GM19025 (cell line): ENCODE measurements around the gene RGS12.

ENCODE experiments used
- ATAC-seq: cut with Tn5 transposase; IDR thresholded peaks from one replicate; pipeline ENCODE4 v1.9.1; 2021; ENCODE audit warnings: mild to moderate bottlenecking, low read depth, moderate library complexity; ENCODE audit not compliant: unreplicated experiment

The RGS12 gene

DNA sequence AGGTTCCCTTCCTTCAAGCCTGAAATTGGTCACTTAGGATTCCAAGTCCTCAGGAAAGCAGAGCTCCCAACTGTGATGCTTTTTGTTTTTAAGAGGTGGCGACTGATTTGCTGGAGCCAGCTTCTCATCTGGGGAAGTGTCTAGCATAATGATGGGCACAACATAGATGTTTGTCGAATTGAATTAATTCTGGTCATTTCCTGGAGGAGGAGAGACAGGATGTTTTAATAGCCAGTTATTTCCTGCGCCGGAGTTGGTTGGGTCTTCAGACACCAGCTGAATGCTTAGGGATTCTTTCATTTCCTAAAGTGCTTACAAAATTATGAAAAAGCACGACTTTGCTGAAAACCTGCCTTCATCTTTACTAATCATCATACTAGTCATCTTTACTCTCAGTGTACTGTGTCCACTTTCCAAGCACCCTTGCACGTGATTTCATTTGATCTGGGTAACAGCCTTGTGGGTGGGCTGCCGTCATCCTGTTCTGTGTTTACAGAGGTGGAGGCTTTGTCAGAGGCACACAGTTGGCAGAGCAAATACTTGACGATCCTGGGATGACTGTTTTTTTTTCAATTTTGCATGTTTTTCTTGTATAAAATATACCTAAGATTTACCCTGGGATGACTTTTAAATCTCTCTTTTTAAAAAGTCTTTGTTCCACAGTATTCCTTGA is 49.5 kb downstream of the RGS12 start:
- no peak for ATAC-seq
